CD14-positive monocyte (primary cell): ENCODE measurements around the gene CHRNA9. TPM values are rescaled to one million over a fixed set of nuclear protein-coding genes. Genes with fewer than 3 reads are reported as not detected.
A peak's percentile ranks its signal among the peaks of the same experiment; 100 is the strongest.

ENCODE experiments used
- DNase-seq, 3 donors: peaks; one replicate each; pipeline ENCODE4 v3.0.0-alpha.2; 2011 to 2022
- H2AFZ ChIP-seq: 2 replicates; pipeline ENCODE4 v1.6.0; 2012; ENCODE audit warnings: mild to moderate bottlenecking, low read depth, low read length, inconsistent platforms; ENCODE audit not compliant: insufficient read depth, poor library complexity, severe bottlenecking
- H3K27ac ChIP-seq, 2 donors: 1 replicate in 1 of 2; 2 replicates in 1 of 2; pipeline ENCODE4 v1.5.1; 2012 to 2013; ENCODE audit warnings: low read length in 2 of 2, control low read depth in 1 of 2, inconsistent platforms in 1 of 2, low read depth in 1 of 2, mild to moderate bottlenecking in 1 of 2
- H3K27me3 ChIP-seq, 2 donors: one replicate each; pipeline versions ENCODE4 v1.6.0 to v1.6.1; 2011 to 2013; ENCODE audit warnings: low read length in 2 of 2; ENCODE audit not compliant: control insufficient read depth in 2 of 2, insufficient read depth in 2 of 2
- H3K36me3 ChIP-seq, 2 donors: replicated peaks in 1 of 2; 1 replicate in 1 of 2; 2 replicates in 1 of 2; pipeline versions ENCODE4 v1.5.1 to v1.6.1; 2012 to 2013; ENCODE audit warnings: low read length in 2 of 2, control low read depth in 1 of 2, inconsistent platforms in 1 of 2, mild to moderate bottlenecking in 1 of 2; ENCODE audit not compliant: insufficient read depth in 2 of 2, control insufficient read depth in 1 of 2
- H3K4me1 ChIP-seq, 2 donors: 1 replicate in 1 of 2; 2 replicates in 1 of 2; pipeline versions ENCODE4 v1.5.1 to v1.6.1; 2012 to 2013; ENCODE audit warnings: low read length in 2 of 2, control low read depth in 1 of 2, inconsistent platforms in 1 of 2, mild to moderate bottlenecking in 1 of 2, moderate library complexity in 1 of 2; ENCODE audit not compliant: insufficient read depth in 2 of 2, control insufficient read depth in 1 of 2
- H3K4me2 ChIP-seq: replicated peaks from 2 replicates; pipeline ENCODE3; 2012; ENCODE audit warnings: low read length, moderate library complexity, mild to moderate bottlenecking; ENCODE audit not compliant: poor library complexity, severe bottlenecking; ENCODE audit errors: extremely low read depth
- H3K4me3 ChIP-seq, 3 experiments: fragments of 200-600 bp in 1 of 3; sonication (generic) in 1 of 3; replicated peaks in 1 of 3; 1 replicate in 2 of 3; 2 replicates in 1 of 3; pipeline ENCODE4 v1.5.1; 2011 to 2013; ENCODE audit warnings: low read length in 3 of 3, mild to moderate bottlenecking in 3 of 3, control low read depth in 2 of 3, low read depth in 2 of 3, inconsistent platforms in 1 of 3, moderate library complexity in 1 of 3
- H3K79me2 ChIP-seq: 2 replicates; pipeline ENCODE4 v1.6.0; 2012; ENCODE audit warnings: mild to moderate bottlenecking, control low read depth, inconsistent platforms, low read length, moderate library complexity; ENCODE audit not compliant: insufficient read depth
- H3K9ac ChIP-seq: 2 replicates; pipeline ENCODE4 v1.6.0; 2017; ENCODE audit warnings: low read length, mild to moderate bottlenecking; ENCODE audit not compliant: insufficient read depth, poor library complexity, severe bottlenecking
- H3K9me3 ChIP-seq, 2 donors: replicated peaks in 1 of 2; 1 replicate in 1 of 2; 2 replicates in 1 of 2; pipeline versions ENCODE4 v1.5.1 to v1.6.1; 2012 to 2013; ENCODE audit warnings: low read length in 2 of 2, control low read depth in 1 of 2; ENCODE audit not compliant: control insufficient read depth in 1 of 2, insufficient read depth in 1 of 2
- H4K20me1 ChIP-seq: 2 replicates; pipeline ENCODE4 v1.6.0; 2012; ENCODE audit warnings: mild to moderate bottlenecking, low read length, control low read depth, moderate library complexity; ENCODE audit not compliant: insufficient read depth
- H3K27ac Mint-ChIP-seq, 7 donors: one replicate each; pipeline ENCODE4 v1.8.0; 2020; ENCODE audit warnings: mild to moderate bottlenecking in 7 of 7, mixed read lengths in 7 of 7, moderate library complexity in 6 of 7, inconsistent platforms in 2 of 7
- H3K27me3 Mint-ChIP-seq, 3 donors: one replicate each; pipeline ENCODE4 v1.8.0; 2021 to 2022; ENCODE audit warnings: low read depth in 3 of 3, mild to moderate bottlenecking in 3 of 3, mixed read lengths in 3 of 3, moderate library complexity in 3 of 3, inconsistent platforms in 1 of 3
- H3K36me3 Mint-ChIP-seq, 2 donors: one replicate each; pipeline ENCODE4 v1.8.0; 2020; ENCODE audit warnings: mixed read lengths in 2 of 2, inconsistent platforms in 1 of 2, mild to moderate bottlenecking in 1 of 2
- H3K4me1 Mint-ChIP-seq: one replicate; pipeline ENCODE4 v1.8.0; 2020; ENCODE audit warnings: mild to moderate bottlenecking, mixed read lengths
- H3K4me3 Mint-ChIP-seq, 2 donors: one replicate each; pipeline ENCODE4 v1.8.0; 2020; ENCODE audit warnings: mild to moderate bottlenecking in 2 of 2, mixed read lengths in 2 of 2, moderate library complexity in 1 of 2
- H3K9me3 Mint-ChIP-seq, 7 donors: one replicate each; pipeline ENCODE4 v1.8.0; 2020 to 2022; ENCODE audit warnings: mixed read lengths in 7 of 7, mild to moderate bottlenecking in 6 of 7, moderate library complexity in 6 of 7, inconsistent platforms in 2 of 7
- WGBS: methylation state at CpG from one replicate; pipeline ENCODE4 v1.1.5; 2013; ENCODE audit warnings: missing lambda C conversion rate; ENCODE audit not compliant: insufficient coverage; 5-methylcytosine and 5-hydroxymethylcytosine counted together
- intact Hi-C, 2 donors: fragments of 100-400 bp; cut with micrococcal nuclease; formaldehyde crosslinking; loops; one replicate each; pipeline versions ENCODE4 v1.15.0 to v1.15.1; 2023
- polyA plus RNA-seq, 3 donors: library from polyadenylated mRNA; depleted of rRNA in 1 of 3; unstranded in 2 of 3; stranded (reverse) in 1 of 3; fragments of 300-500 nt in 2 of 3; fragments of >200 nt in 1 of 3; fragmentation: Illumina TruSeq in 2 of 3; gene quantifications; 1 replicate in 2 of 3; 2 replicates in 1 of 3; pipeline ENCODE4 v1.2.3, GENCODE V29; 2012 to 2021
- TF ChIP-seq, protein P1 (sequence below): fragments of 200-600 bp; IDR thresholded peaks from one replicate; pipeline ENCODE4 v1.8.0; 2022; ENCODE audit warnings: antibody characterized with exemption, mild to moderate bottlenecking

The CHRNA9 gene
- polyA plus RNA-seq, 3 donors = not detected

DNA sequence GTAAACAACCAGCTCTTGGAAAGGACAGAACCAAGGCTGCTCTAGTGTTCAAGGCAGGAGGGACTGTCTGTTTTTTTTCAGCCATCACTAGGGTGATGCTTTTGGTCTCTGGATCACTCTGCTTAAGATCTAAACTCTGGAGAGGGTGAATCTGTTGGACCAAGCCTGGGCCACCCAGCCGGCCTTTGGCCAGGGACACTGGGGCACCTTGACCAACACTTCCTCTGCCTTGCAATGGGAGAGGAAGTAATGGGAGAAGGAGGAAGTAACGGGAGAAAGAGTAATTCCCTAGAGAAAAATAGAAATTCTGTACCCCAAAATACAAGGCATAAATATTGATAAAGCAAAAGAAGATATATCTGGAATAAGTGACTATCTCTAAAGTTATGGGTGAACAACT lies 12.9 kb downstream of the CHRNA9 start:
- Histone ChIP-seq H3K4me3 (no peak overlapping the region), H3K4me2 (no peak overlapping the region), H3K4me1 (peaks cover 3 to 6% of the 10 kb centered on the region in 2 donors), H3K27me3 (no peaks in the 10 kb centered on the region), H3K79me2 (no peaks in the 10 kb centered on the region), H3K9ac (no peak overlapping the region), H3K9me3 (no peaks in the 10 kb centered on the region), H3K27ac (no peak overlapping the region), H4K20me1 (no peaks in the 10 kb centered on the region), H3K36me3 (no peaks in the 10 kb centered on the region), H2AFZ (no peak overlapping the region)
- H3K36me3 Mint-ChIP-seq = no peaks in the 10 kb centered on the region
- no peak overlapping the region for H3K4me3 Mint-ChIP-seq
- H3K4me1 Mint-ChIP-seq = peaks cover 5% of the 10 kb centered on the region
- TF ChIP-seq, protein P1, sequence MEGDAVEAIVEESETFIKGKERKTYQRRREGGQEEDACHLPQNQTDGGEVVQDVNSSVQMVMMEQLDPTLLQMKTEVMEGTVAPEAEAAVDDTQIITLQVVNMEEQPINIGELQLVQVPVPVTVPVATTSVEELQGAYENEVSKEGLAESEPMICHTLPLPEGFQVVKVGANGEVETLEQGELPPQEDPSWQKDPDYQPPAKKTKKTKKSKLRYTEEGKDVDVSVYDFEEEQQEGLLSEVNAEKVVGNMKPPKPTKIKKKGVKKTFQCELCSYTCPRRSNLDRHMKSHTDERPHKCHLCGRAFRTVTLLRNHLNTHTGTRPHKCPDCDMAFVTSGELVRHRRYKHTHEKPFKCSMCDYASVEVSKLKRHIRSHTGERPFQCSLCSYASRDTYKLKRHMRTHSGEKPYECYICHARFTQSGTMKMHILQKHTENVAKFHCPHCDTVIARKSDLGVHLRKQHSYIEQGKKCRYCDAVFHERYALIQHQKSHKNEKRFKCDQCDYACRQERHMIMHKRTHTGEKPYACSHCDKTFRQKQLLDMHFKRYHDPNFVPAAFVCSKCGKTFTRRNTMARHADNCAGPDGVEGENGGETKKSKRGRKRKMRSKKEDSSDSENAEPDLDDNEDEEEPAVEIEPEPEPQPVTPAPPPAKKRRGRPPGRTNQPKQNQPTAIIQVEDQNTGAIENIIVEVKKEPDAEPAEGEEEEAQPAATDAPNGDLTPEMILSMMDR = no peak
- H3K27me3 Mint-ChIP-seq = peaks cover 2 to 4% (median 3%) of the 10 kb centered on the region in 3 donors
- peaks cover 0 to 25% (median 5%) of the 10 kb centered on the region in 7 donors for H3K9me3 Mint-ChIP-seq
- intact Hi-C loops = no loop called here
- no CpG with 5 or more reads among the region's 2 CpGs for WGBS
- H3K27ac Mint-ChIP-seq = peak overlapping the region in 3 of 7 donors; percentile 57 to 66 (median 58)
- peak in 2 of 3 donors; percentile 16 to 29 for DNase-seq

DNA sequence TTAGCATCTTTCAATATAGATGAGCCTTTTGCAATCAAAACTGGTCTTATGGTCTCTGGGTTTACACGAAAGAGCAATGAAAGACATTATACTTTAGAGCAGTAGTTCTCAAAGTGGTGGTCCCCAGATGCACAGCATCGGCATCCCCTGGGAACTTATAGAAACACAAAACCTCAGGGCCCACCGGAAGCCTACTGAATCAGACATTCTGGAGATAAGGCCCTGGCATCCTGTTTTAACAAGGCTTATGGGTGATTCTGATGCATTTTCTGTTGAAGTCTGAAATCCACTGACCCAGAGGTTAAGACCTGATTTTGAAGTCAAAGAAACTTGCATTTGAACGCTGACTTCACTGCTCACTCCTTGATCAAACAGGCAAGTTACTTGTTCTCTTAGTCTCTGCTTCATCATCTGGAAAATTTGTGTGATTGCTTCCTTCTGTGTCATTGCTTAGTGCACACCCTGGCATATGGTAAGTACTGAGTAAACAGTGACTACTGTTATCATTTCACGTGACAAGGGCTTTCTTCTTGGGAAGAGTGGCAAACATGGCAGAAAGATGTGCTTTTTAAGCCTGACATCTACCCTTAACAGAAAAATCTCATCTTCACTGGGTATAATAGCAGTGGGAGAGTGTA lies 14.5 kb downstream of the CHRNA9 start:
- Histone ChIP-seq H3K27me3 (no peaks in the 10 kb centered on the region), H3K4me1 (peaks cover 3 to 6% of the 10 kb centered on the region in 2 donors), H4K20me1 (no peaks in the 10 kb centered on the region), H3K9ac (no peak overlapping the region), H3K4me2 (no peak overlapping the region), H2AFZ (no peak overlapping the region), H3K9me3 (no peaks in the 10 kb centered on the region), H3K79me2 (no peaks in the 10 kb centered on the region), H3K4me3 (no peak overlapping the region), H3K36me3 (no peaks in the 10 kb centered on the region), H3K27ac (no peak overlapping the region)
- Mint-ChIP-seq H3K36me3 (no peaks in the 10 kb centered on the region), H3K4me3 (no peak overlapping the region), H3K4me1 (peaks cover 5% of the 10 kb centered on the region), H3K9me3 (peaks cover 0 to 15% (median 2%) of the 10 kb centered on the region in 7 donors), H3K27me3 (peaks cover 2 to 4% (median 3%) of the 10 kb centered on the region in 3 donors), H3K27ac (no peak overlapping the region)
- WGBS = 83% methylated on average over 1 of the region's 5 CpGs
- DNase-seq = no peak
- TF ChIP-seq, protein P1 = no peak
- intact Hi-C loops = no loop called here
